ENCODE results near the gene CEP20.
"Not testable (repeated sequence)": the region's sequence is repeated elsewhere in the genome, so short reads cannot be mapped to it uniquely, and the experiment has no call there.

Gene CEP20

DNA sequence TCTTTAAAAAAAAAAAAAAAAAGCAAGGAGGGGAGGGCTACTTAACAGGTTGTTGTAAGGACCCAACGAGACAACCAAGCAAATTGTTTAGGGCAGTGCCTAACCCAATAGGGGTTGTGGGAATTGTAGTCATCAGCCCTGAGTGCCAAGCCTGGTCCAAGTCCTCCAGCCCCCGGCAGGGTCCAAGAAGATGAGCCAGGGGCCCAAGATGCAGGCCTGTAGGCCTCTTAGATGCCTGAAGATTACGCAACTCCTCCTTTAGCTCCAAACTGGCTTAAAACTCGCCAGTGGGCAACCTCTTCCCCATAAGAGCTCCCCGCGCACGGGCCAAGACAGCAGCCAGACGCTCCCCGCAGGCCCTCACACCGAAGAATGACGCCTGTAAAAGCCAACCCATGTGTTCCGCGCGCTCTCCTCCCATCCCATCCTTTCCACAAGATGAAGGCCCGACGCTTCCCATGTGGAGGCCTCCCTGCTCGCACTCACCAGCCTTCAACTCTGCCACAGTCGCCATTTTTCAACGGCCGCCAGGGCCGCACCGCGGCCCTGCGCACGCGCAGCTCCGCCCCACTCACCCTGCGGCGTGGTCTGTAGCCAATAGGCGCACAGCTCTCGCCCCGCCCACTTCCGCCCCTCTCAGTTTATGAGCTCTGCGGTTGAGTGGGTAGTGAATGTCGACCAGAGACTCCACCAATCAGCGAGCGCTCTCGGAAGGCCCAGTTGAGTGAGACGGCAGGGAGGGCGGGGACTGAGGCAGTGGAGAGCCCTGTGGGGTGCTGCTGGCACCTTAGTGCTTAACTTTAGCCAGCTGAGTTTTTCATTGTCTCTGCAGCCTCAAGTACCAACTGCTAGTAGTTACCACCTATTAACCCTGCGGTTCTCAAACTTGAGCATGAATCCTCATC lies at the start of gene CEP20:
Gene CEP20 (minus strand): TSS at position 532 of the 905 bp plus-strand sequence. CDS start 18 bp downstream, at position 514.
- peak; percentile 100 for DNase-seq

GRCh38 chr16:15936809-15937208 lies 48.4 kb upstream of the CEP20 start:
- DNase-seq: not testable (repeated sequence)

- DNase-seq: no peak
Observed at GRCh38 chr16:15934991-15935390, 46.6 kb upstream of the CEP20 start.

- DNase-seq: no peak
Observed at GRCh38 chr16:15933781-15934180, 45.4 kb upstream of the CEP20 start.

DNA sequence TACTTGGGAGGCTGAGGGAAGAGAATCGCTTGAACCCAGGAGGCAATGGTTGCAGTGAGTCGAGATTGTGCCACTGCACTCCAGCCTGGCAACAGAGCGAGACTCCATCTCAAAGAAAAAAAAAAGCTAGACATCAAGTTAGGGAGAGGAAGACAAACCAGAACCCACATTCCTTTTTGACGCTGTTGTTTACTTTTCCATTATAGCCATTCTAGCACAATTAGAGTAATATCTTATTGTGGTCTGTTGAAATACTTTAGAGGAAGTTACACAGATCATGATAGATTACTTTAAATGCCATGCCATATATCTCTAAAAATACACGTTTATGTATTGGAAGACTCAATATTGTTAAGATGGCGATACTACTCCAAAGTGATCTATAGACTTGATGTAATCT lies 44.5 kb upstream of the CEP20 start:
- no peak for DNase-seq

DNA sequence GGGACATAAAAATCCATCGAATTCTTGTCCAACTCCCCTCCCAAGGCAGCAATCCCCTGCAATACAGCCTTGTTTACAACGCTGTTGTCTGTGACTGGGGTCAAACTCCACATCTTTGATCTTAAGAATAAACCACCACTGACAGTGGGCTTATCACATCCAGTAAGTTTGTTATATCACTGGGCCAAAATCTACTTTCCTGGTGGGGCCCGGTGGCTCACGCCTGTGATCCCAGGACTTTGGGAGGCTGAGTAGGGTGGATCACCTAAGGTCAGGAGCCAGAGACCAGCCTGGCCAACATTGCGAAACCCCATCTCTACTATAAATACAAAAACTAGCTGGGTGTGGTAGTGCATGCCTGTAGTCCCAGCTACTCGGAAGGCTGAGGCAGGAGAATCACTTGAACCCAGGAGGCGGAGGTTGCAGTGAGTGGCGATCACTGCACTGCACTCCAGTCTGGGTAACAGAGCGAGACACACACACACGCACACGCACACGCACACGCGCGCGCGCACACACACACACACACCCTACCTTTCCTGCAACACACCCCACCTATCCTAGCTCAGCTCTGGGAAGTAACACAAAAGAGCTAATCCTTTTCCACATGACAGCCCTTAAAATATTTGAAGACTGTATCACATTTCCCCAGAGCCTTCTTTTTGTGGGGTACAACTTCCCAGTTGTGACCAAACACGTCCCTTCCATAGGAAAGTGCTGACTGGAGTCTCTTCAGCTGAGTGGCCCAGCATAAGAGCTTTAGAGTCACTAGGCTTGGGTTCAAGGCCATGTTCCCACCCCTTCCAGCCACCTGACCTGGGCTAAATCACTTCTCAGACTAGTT lies 40.1 kb upstream of the CEP20 start:
- no peak for DNase-seq

GRCh38 chr16:15925631-15926030 lies 37.2 kb upstream of the CEP20 start:
- no peak for DNase-seq

DNA sequence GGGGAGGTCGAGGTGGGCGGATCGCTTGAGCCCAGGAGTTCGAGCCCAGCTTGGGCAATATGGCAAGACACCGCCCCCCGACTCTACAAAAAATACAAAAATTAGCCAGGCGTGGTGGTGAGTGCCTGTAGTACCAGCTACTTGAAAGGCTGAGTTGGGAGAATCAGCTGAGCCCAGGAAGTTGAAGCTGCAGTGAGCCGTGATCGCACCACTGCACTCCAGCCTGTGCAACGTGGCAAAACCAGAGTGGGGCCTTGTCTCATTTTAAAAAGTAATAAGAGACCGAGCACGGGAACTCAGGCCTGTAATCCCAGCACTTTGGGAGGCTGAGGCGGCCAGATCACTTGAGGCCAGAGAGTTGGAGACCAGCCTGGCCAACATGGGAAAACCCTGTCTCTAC lies 36.6 kb upstream of the CEP20 start:
- no peak for DNase-seq

DNA sequence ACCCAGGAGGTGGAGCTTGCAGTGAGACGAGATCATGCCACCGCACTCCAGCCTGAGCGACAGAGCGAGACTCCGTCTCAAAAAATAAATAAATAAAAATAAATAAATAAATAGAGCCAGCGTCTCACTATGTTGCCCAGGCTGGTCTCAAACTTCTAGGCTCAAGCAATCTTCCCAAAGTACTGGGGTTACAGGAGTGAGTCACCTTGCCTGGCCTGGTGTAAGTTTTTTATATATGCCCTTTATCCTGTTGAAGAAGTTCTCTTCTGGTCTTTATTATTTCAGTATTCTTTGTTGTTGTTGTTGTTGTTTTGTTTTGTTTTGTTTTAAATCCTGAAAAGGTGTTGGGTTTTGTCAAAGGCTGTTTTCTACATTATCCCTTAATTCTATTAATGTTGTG lies 30.9 kb upstream of the CEP20 start:
- no peak for DNase-seq

DNA sequence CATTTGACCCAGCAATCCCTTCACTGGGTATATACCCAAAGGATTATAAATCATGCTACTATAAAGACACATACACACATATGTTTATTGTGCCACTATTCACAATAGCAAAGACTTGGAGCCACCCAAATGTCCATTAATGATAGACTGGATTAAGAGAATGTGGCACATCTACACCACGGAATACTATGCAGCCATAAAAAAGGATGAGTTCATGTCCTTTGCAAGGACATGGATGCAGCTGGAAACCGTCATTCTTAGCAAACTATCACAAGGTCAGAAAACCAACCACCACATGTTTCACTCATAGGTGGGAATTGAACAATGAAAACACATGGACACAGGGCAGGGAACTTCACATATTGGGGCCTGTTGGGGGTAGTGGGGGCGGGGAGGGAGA lies 29.9 kb upstream of the CEP20 start:
- DNase-seq: not testable (repeated sequence)

- no peak for DNase-seq
Observed at GRCh38 chr16:15916323-15916722, 27.9 kb upstream of the CEP20 start.

DNA sequence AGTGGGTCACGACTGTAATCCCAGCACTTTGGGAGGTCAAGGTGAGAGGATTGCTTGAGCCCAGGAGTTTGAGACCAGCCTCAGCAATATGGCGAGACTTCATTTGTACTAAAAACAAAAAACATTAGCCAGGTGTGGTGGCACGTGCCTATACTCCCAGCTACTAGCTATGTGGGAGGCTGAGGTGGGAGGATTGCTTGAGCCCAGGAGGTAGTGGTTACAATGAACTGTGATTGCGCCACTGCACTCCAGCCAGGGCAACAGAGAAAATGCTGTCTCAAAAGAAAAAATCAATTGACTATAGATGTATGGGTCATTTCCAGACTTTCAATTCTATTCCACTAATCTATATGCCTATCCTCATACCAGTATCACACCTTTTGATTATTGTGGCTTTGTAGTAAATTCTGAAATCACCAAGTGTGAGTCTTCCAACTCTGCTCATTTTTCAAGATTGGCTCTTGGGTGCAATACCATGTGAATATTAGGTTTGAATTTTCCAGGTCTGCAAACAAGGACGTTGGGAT lies 27.2 kb upstream of the CEP20 start:
- peak; percentile 39 for DNase-seq

GRCh38 chr16:15913046-15913698 lies 24.8 kb upstream of the CEP20 start:
- no peak for DNase-seq

- DNase-seq: no peak
Observed at GRCh38 chr16:15911198-15911597, 22.8 kb upstream of the CEP20 start.

DNA sequence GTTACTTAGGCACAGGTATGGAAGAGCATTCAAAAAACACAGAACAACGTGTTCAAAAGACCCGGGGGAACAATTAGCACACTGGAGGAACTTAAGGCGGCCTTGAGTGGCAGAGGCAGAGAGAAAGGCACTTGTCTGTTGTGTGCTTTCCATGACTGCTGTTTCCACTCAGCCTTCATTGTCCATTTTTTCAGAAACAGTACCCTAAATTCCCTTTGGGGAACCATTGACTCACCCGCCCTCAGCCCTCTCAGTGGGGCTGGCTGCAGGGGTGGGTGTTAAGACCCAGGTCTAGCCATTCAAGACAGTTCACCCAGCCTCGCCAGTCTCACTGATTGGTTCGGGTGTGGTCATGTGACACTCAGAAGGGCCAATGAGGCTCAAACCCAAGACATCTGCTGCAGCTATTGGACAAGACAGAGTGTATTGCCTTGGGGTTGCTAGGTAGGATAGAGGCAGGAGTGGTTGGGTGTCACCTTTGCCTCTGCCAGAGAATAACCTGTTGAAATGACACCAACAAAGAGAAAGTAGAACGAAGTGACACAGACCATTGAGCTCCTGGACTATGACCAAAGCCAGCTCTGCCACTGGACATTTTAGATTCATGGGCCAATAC lies 19.6 kb upstream of the CEP20 start:
- peak; percentile 35 for DNase-seq

DNA sequence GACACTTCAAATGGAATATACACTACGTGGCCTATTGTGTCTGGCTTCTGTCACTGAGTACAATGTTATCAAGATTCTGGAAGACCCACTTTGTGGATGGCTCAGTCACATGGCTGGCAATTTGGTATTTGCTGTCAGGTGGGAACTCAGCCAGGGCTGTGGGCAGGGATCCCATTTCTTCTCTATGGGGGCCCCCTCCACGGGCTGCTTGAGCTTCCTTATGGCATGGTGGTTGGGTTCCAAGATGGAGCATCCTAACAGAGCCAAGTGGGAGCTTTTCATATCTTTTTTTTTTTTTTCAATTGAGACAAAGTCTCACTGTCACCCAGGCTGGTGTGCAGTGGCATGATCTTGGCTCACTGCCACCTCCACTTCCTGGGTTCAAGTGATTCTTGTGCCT lies 18.0 kb upstream of the CEP20 start:
- DNase-seq: no peak

DNA sequence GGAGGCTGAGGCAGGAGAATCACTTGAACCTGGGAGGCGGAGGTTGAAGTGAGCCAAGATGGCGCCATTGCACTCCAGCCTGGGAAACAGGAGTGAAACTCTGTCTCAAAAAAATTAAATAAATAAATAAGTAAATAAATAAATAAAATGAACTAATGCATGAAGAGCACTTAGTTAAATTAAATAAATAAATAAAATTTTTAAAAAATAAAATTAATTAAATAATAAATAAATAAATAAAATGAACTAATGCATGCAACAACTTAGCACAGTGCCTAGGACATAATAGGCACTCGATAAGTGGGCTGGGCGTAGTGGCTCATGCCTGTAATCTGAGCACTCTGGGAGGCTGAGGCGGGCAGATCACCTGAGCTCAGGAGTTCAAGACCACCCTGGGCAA lies 15.6 kb upstream of the CEP20 start:
- DNase-seq: no peak

- no peak for DNase-seq
Observed at GRCh38 chr16:15900901-15901500, 12.6 kb upstream of the CEP20 start.

DNA sequence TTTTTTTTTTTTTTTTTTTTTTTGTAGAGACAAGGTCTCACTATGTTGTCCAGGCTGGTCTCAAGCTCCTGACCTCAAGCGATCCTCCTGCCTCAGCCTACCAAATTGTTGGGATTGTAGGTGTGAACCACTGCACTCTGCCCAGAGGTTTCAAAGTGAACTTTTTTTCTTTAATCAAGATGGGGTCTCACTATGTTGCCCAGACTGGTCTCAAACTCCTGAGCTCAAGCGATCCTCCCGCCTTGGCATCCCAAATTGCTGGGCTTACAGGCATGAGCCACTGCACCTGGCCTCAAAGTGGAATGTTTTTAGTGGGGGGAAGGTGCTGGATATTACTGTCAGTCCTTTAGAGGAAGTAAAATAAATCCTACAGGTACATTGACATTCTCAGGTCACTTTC lies 12.0 kb upstream of the CEP20 start:
- DNase-seq: no peak

- DNase-seq: peak; percentile 88
Observed at GRCh38 chr16:15899538-15900100, 11.2 kb upstream of the CEP20 start.

DNA sequence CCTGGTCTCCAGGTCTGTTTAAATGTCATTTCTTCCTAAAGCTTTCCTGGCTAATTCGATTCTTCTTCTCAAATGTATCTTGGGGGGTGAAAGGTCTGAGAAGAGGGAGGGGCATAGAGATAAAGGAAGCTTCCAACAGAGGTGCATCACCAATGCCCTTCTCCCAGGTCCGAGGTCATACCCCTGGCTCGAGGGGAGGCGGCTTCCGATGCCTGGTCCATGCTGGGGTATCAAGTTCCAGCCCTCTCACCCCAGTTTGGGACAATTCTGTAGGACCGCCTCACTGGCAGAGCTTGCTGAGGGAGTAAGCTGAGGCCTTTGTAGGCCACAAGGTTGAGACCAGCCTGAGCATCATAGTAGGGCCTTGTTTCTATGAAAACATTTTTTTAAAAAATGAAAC lies 10.3 kb upstream of the CEP20 start:
- no peak for DNase-seq

- DNase-seq: peak; percentile 86
Observed at GRCh38 chr16:15897834-15898254, 9.4 kb upstream of the CEP20 start.

All from activated CD4-positive, alpha-beta T cell treated with anti-CD3 and anti-CD28 coated beads, Interleukin-2, amount 50 U/mL, for 16 hours (primary cell).